SU-DHL-6 (cell line): ENCODE results near the gene ELP2.

Experiments
- H2AFZ ChIP-seq: fragments of 200-600 bp; sonication (generic); 2 replicates; pipeline ENCODE4 v1.6.1; 2014; ENCODE audit warnings: low read depth, mild to moderate bottlenecking, moderate library complexity, mixed read lengths, antibody characterized with exemption, low read length; ENCODE audit not compliant: severe bottlenecking
- H3F3A ChIP-seq: fragments of 200-600 bp; shearing (Covaris generic); 2 replicates; pipeline ENCODE4 v1.6.0; 2016; ENCODE audit warnings: antibody characterized with exemption, mild to moderate bottlenecking; ENCODE audit not compliant: insufficient read depth
- H3K27ac ChIP-seq: fragments of 200-600 bp; sonication (generic); 2 replicates; pipeline ENCODE4 v1.5.1; 2016; ENCODE audit warnings: low read depth, mild to moderate bottlenecking, low read length, moderate library complexity, mixed read lengths
- H3K27me3 ChIP-seq: fragments of 200-600 bp; sonication (generic), shearing (Covaris generic); 2 replicates; pipeline ENCODE4 v1.6.0; 2014; ENCODE audit warnings: mild to moderate bottlenecking, low read length
- H3K36me3 ChIP-seq: fragments of 200-600 bp; sonication (generic); 2 replicates; pipeline ENCODE4 v1.6.1; 2014; ENCODE audit warnings: mild to moderate bottlenecking, low read length, mixed read lengths
- H3K4me2 ChIP-seq: fragments of 300-600, 200-600 bp; shearing (Covaris generic), sonication (generic); 2 replicates; pipeline ENCODE4 v1.6.0; 2014; ENCODE audit warnings: low read length, low read depth, mild to moderate bottlenecking; ENCODE audit not compliant: poor library complexity, severe bottlenecking
- H3K4me3 ChIP-seq: fragments of 200-600 bp; sonication (generic); 2 replicates; pipeline ENCODE4 v1.5.1; 2014; ENCODE audit warnings: antibody characterized with exemption, low read length, mild to moderate bottlenecking, mixed read lengths; ENCODE audit not compliant: insufficient read depth, poor library complexity, severe bottlenecking
- H3K79me2 ChIP-seq: fragments of 200-600 bp; sonication (generic); 2 replicates; pipeline ENCODE4 v1.6.1; 2014; ENCODE audit warnings: mild to moderate bottlenecking, low read length, moderate library complexity; ENCODE audit not compliant: insufficient read depth
- H3K9ac ChIP-seq: fragments of 200-600 bp; sonication (generic); 2 replicates; pipeline ENCODE4 v1.7.0; 2014; ENCODE audit warnings: mild to moderate bottlenecking, low read length
- H3K9me2 ChIP-seq: fragments of 200-600 bp; sonication (generic); replicated peaks from 2 replicates; pipeline ENCODE4 v1.6.1; 2014; ENCODE audit warnings: low read length; ENCODE audit not compliant: insufficient read depth
- H3K9me3 ChIP-seq: fragments of 200-600 bp; sonication (generic); 2 replicates; pipeline ENCODE4 v1.6.1; 2014; ENCODE audit warnings: low read length, mixed read lengths; ENCODE audit not compliant: insufficient read depth
- H4K20me1 ChIP-seq: fragments of 200-600 bp; sonication (generic); 2 replicates; pipeline ENCODE4 v1.6.1; 2014; ENCODE audit warnings: low read depth, mild to moderate bottlenecking, antibody characterized with exemption, low read length, moderate library complexity, mixed read lengths
- EZH2phosphoT487 ChIP-seq: fragments of 200-600 bp; sonication (generic), shearing (Covaris generic); conservative IDR thresholded peaks from 2 replicates; pipeline ENCODE4 v1.6.1; 2018; ENCODE audit warnings: mild to moderate bottlenecking, antibody characterized with exemption, low read length, moderate library complexity, mixed read lengths
- TF ChIP-seq, protein P1 (sequence below): fragments of 200-600 bp; sonication (generic); IDR thresholded peaks from one replicate; pipeline ENCODE4 v1.5.1; 2017; ENCODE audit warnings: antibody characterized with exemption, mild to moderate bottlenecking, low read length, moderate library complexity; ENCODE audit not compliant: insufficient read depth, poor library complexity, severe bottlenecking

Gene ELP2

DNA sequence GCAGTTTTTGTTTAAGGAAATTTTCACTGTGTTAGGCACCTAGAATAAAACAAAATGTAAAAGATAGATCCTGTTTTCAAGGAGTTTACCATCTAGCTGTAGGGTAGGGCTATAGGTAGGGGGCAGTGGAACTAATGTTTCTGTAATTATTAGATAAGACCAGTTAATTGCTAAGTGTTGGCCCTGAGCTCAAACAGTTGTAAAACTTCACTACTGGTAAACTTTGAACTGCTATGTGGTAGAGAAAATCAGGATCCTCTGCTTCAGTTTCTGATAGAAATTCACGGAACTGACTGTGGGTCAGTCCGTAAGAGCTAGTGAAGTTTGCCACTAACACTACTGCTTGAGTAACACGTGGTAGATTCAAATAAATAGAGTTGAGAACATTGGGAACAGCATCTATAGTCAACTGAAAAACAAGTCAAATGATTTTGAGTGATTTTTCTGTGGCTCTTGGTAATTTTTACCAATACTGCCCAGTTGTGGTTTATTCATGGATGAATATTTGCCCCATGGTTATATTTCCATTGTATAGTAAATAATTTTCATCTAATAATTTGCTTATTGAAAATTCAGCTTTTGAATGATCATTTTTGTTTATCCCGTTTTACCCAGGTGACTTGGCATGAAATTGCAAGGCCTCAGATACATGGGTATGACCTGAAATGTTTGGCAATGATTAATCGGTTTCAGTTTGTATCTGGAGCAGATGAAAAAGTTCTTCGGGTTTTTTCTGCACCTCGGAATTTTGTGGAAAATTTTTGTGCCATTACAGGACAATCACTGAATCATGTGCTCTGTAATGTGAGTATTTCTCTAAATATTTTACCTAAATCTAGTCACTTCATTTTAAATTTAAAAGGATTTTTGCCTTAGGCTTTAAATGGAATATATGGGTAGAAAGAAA lies 26.4 kb downstream of the ELP2 start:
- no peaks in the 10 kb centered on the region for H3K79me2 ChIP-seq
- no peaks in the 10 kb centered on the region for H3K27me3 ChIP-seq
- H2AFZ ChIP-seq = no peak overlapping the region
- no peaks in the 10 kb centered on the region for H4K20me1 ChIP-seq
- no peak for TF ChIP-seq EZH2phosphoT487
- TF ChIP-seq, protein P1, sequence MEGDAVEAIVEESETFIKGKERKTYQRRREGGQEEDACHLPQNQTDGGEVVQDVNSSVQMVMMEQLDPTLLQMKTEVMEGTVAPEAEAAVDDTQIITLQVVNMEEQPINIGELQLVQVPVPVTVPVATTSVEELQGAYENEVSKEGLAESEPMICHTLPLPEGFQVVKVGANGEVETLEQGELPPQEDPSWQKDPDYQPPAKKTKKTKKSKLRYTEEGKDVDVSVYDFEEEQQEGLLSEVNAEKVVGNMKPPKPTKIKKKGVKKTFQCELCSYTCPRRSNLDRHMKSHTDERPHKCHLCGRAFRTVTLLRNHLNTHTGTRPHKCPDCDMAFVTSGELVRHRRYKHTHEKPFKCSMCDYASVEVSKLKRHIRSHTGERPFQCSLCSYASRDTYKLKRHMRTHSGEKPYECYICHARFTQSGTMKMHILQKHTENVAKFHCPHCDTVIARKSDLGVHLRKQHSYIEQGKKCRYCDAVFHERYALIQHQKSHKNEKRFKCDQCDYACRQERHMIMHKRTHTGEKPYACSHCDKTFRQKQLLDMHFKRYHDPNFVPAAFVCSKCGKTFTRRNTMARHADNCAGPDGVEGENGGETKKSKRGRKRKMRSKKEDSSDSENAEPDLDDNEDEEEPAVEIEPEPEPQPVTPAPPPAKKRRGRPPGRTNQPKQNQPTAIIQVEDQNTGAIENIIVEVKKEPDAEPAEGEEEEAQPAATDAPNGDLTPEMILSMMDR = no peak
- no peak overlapping the region for H3K4me2 ChIP-seq
- H3K9me2 ChIP-seq = no peaks in the 10 kb centered on the region
- no peak overlapping the region for H3K27ac ChIP-seq
- no peak overlapping the region for H3K9ac ChIP-seq
- H3K36me3 ChIP-seq = peaks cover 56% of the 10 kb centered on the region
- H3K4me3 ChIP-seq = no peak overlapping the region
- no peaks in the 10 kb centered on the region for H3F3A ChIP-seq
- H3K9me3 ChIP-seq = no peaks in the 10 kb centered on the region

DNA sequence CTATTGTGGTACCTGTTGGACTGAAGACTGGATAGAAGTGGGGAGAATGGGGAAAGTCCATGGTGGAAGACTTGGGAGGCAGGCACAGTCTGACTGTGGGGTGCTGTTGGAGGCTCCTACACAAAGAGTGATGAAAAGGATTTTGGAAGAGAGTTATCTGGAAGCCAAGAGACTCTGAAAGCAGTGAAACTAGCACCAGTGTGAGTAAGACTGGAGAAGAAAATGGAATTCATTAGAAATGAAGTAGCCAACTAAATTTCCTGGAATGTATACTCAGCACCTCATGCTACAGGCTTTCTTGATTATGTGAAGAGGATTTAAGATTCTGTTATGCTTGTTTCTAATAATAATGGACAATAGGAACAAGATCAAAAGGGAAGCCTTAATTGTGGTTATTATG lies 27.7 kb downstream of the ELP2 start:
- no peak overlapping the region for H3K4me2 ChIP-seq
- no peak overlapping the region for H3K4me3 ChIP-seq
- H3K9ac ChIP-seq = no peak overlapping the region
- H3F3A ChIP-seq = no peaks in the 10 kb centered on the region
- no peak for TF ChIP-seq EZH2phosphoT487
- TF ChIP-seq, protein P1 = no peak
- H3K9me2 ChIP-seq = no peaks in the 10 kb centered on the region
- no peaks in the 10 kb centered on the region for H3K79me2 ChIP-seq
- no peak overlapping the region for H2AFZ ChIP-seq
- H3K9me3 ChIP-seq = no peaks in the 10 kb centered on the region
- H3K27me3 ChIP-seq = no peaks in the 10 kb centered on the region
- peaks cover 68% of the 10 kb centered on the region for H3K36me3 ChIP-seq
- no peak overlapping the region for H3K27ac ChIP-seq
- 0 out of 2 replicates have a peak, but pooled peaks cover under 1% of the 10 kb centered on the region for H4K20me1 ChIP-seq

DNA sequence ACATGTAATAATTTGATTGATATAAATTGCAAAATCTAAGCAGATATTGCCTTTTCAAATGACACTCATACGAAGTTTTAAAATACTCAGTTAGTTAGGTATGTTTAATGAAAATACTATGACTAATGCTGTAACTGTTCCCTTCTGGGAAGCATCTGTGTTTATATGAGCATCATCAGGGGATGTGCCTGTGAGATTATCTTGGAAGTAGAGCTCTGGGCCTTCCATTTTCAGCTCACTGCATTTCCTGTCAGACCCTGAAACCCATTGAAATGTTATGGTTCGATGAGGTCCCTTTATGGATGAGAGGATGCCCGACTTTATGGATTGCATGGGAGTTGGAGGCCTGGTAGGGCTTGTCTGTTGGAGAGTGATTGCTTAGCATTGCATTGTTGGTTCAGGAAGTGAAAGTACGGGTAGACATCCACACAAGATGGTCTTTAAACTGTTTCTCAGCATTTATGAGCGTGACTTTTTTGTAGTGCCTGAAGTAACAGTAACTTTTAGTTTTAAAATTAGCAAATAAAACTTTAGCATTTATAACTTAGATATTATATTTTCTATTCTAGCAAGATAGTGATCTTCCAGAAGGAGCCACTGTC lies 28.7 kb downstream of the ELP2 start:
- no peak overlapping the region for H3K27ac ChIP-seq
- H3K27me3 ChIP-seq = no peaks in the 10 kb centered on the region
- no peak overlapping the region for H2AFZ ChIP-seq
- H4K20me1 ChIP-seq = 0 out of 2 replicates have a peak, but pooled peaks cover 5% of the 10 kb centered on the region
- TF ChIP-seq, protein P1 = no peak
- no peak for TF ChIP-seq EZH2phosphoT487
- H3K9me3 ChIP-seq = no peaks in the 10 kb centered on the region
- H3K79me2 ChIP-seq = no peaks in the 10 kb centered on the region
- H3K4me3 ChIP-seq = no peak overlapping the region
- peaks cover 76% of the 10 kb centered on the region for H3K36me3 ChIP-seq
- no peaks in the 10 kb centered on the region for H3K9me2 ChIP-seq
- H3K4me2 ChIP-seq = no peak overlapping the region
- H3F3A ChIP-seq = no peaks in the 10 kb centered on the region
- no peak overlapping the region for H3K9ac ChIP-seq
